GM12878 (cell line): ENCODE data around the gene CAMK1. TPM values are rescaled to one million over a fixed set of nuclear protein-coding genes. Genes with fewer than 3 reads are reported as not detected.

ENCODE experiments used
- ATAC-seq: fragments of 200-7000 bp; cut with Tn5 transposase; 3 replicates; pipeline ENCODE4 v1.9.1; 2020; ENCODE audit warnings: mild to moderate bottlenecking, moderate library complexity
- BruUV-seq: library from RNA; stranded (reverse); fragments of 400-500 nt; replicated peaks from 2 replicates; lab custom pipeline; 2021; lab: Mats Ljungman, UMichigan
- CTCF ChIA-PET: fragments of 300-600 bp; sonication (Branson Sonifier 250); formaldehyde crosslinking; extraction: SDS; loops from one replicate; lab custom pipeline; 2021; ENCODE audit warnings: inconsistent platforms; lab: Yijun Ruan, JAX
- POLR2A ChIA-PET: fragments of 350-600 bp; formaldehyde crosslinking; extraction: SDS; loops from one replicate; lab custom pipeline; 2021; ENCODE audit warnings: inconsistent platforms; lab: Charles Lee
- RAD21 ChIA-PET: fragments of 300-600 bp; sonication (Branson Sonifier 250); formaldehyde crosslinking; loops from one replicate; lab custom pipeline; 2023; ENCODE audit warnings: antibody characterized with exemption; ENCODE audit not compliant: unreplicated experiment; lab: Charles Lee
- SMC1A ChIA-PET: fragments of 300-600 bp; sonication (Branson Sonifier 250); formaldehyde crosslinking; loops from one replicate; lab custom pipeline; 2023; ENCODE audit not compliant: unreplicated experiment, uncharacterized antibody; lab: Charles Lee
- DNase-seq: peaks from one replicate; pipeline ENCODE4 v3.0.0-alpha.2; 2011; ENCODE audit warnings: low read depth, low spot score
- FAIRE-seq: peaks from 3 replicates; lab custom pipeline; 2011; peaks lifted over from hg19 to GRCh38; lab: Jason Lieb, UNC
- H2AFZ ChIP-seq: 2 replicates; pipeline ENCODE4 v1.6.0; 2011; ENCODE audit warnings: low read depth, low read length, control low read depth; ENCODE audit not compliant: control insufficient read depth
- H3K27ac ChIP-seq: 2 replicates; pipeline ENCODE4 v1.5.1; 2011; ENCODE audit warnings: control low read depth; ENCODE audit not compliant: control insufficient read depth, insufficient read depth
- H3K27me3 ChIP-seq, 2 experiments: replicated peaks in 1 of 2; 2 replicates each; pipeline versions ENCODE4 v1.6.0 to v1.6.1; 2011; ENCODE audit warnings: low read length in 1 of 2; ENCODE audit not compliant: control insufficient read depth in 2 of 2, insufficient read depth in 2 of 2
- H3K36me3 ChIP-seq, 2 experiments: 2 replicates each; pipeline ENCODE4 v1.5.1; 2011; ENCODE audit warnings: low read length in 1 of 2; ENCODE audit not compliant: control insufficient read depth in 2 of 2, insufficient read depth in 2 of 2
- H3K4me1 ChIP-seq: 2 replicates; pipeline ENCODE4 v1.6.1; 2011; ENCODE audit warnings: mild to moderate bottlenecking, low read length, moderate library complexity, mixed read lengths; ENCODE audit not compliant: control insufficient read depth, insufficient read depth
- H3K4me2 ChIP-seq: 2 replicates; pipeline ENCODE4 v1.6.0; 2011; ENCODE audit warnings: control low read depth; ENCODE audit not compliant: control insufficient read depth, insufficient read depth
- H3K4me3 ChIP-seq: fragments of 200-600 bp; sonication (generic); 2 replicates; pipeline ENCODE4 v1.5.1; 2016
- H3K79me2 ChIP-seq: 2 replicates; pipeline ENCODE4 v1.6.0; 2011; ENCODE audit warnings: low read length; ENCODE audit not compliant: control insufficient read depth, insufficient read depth
- H3K9ac ChIP-seq: 2 replicates; pipeline ENCODE4 v1.8.0; 2011; ENCODE audit warnings: low read length, control low read depth, mixed read lengths; ENCODE audit not compliant: control insufficient read depth, insufficient read depth
- H3K9me3 ChIP-seq: replicated peaks from 3 replicates; pipeline ENCODE4 v1.5.1; 2011; ENCODE audit warnings: mild to moderate bottlenecking, low read length; ENCODE audit not compliant: control insufficient read depth, insufficient read depth
- H4K20me1 ChIP-seq: 2 replicates; pipeline ENCODE4 v1.6.0; 2011; ENCODE audit not compliant: control insufficient read depth, insufficient read depth
- ASH2L ChIP-seq: fragments of 300-600, 200-600 bp; sonication (generic); IDR thresholded peaks from 2 replicates; pipeline ENCODE4 v1.6.1; 2017; ENCODE audit warnings: low read depth, mild to moderate bottlenecking, borderline replicate concordance
- CBX3 ChIP-seq: fragments of 200-600 bp; sonication (generic); IDR thresholded peaks from 2 replicates; pipeline ENCODE4 v1.6.1; 2016; ENCODE audit warnings: low read depth, borderline replicate concordance
- FOXK2 ChIP-seq: fragments of 450-650 bp; IDR thresholded peaks from 2 replicates; pipeline ENCODE4 v1.6.1; 2017; ENCODE audit warnings: mild to moderate bottlenecking, moderate library complexity
- HDAC2 ChIP-seq: fragments of 200-600 bp; sonication (generic); IDR thresholded peaks from 2 replicates; pipeline ENCODE4 v1.6.1; 2017
- IKZF1 ChIP-seq: fragments of 450-650 bp; conservative IDR thresholded peaks from 2 replicates; pipeline ENCODE4 v1.6.1; 2017; ENCODE audit warnings: antibody characterized with exemption, mild to moderate bottlenecking
- IRF4 ChIP-seq: IDR thresholded peaks from 2 replicates; pipeline ENCODE4 v1.6.1; 2011; ENCODE audit warnings: low read depth, low read length
- MLLT1 ChIP-seq: fragments of 450-650 bp; IDR thresholded peaks from 2 replicates; pipeline ENCODE4 v1.6.1; 2016; ENCODE audit warnings: mild to moderate bottlenecking
- NFIC ChIP-seq: IDR thresholded peaks from 2 replicates; pipeline ENCODE4 v1.6.1; 2012; ENCODE audit warnings: low read depth, mild to moderate bottlenecking, inconsistent platforms, low read length, moderate library complexity
- RAD51 ChIP-seq: fragments of 450-650 bp; IDR thresholded peaks from 2 replicates; pipeline ENCODE4 v1.6.1; 2016; ENCODE audit warnings: moderate library complexity, mild to moderate bottlenecking, inconsistent platforms
- SMC3 ChIP-seq: IDR thresholded peaks from 2 replicates; pipeline ENCODE4 v1.6.1; 2011; ENCODE audit warnings: low read length, improper control_type of control experiment, borderline replicate concordance
- TAF1 ChIP-seq: IDR thresholded peaks from 2 replicates; pipeline ENCODE4 v1.6.1; 2011; ENCODE audit warnings: mild to moderate bottlenecking, low read depth, low read length, borderline replicate concordance
- TCF12 ChIP-seq: IDR thresholded peaks from 2 replicates; pipeline ENCODE4 v1.6.1; 2011; ENCODE audit warnings: low read depth, mild to moderate bottlenecking, low read length
- YY1 ChIP-seq: IDR thresholded peaks from 2 replicates; pipeline ENCODE4 v1.6.1; 2011; ENCODE audit warnings: low read depth, mild to moderate bottlenecking, low read length
- ZBTB11 ChIP-seq: fragments of 450-650 bp; formaldehyde crosslinking; IDR thresholded peaks from 2 replicates; pipeline ENCODE4 v1.5.0; 2022; ENCODE audit warnings: mild to moderate bottlenecking, missing genetic modification characterization
- WGBS: methylation state at CpG from one replicate; pipeline ENCODE4 v1.1.6; 2016; ENCODE audit warnings: low lambda C conversion rate; ENCODE audit not compliant: insufficient replicate concordance, insufficient coverage; ENCODE audit errors: missing lambda C conversion rate; 5-methylcytosine and 5-hydroxymethylcytosine counted together
- in situ Hi-C: fragments of 300-500 bp; cut with MboI; formaldehyde crosslinking; loops from 9 replicates; pipeline ENCODE4 v1.14.3; 2018; ENCODE audit warnings: mixed read lengths
- intact Hi-C: fragments of 100-400 bp; cut with micrococcal nuclease; formaldehyde crosslinking; loops from one replicate; pipeline ENCODE4 v1.14.2; 2022; ENCODE audit not compliant: unreplicated experiment
- polyA plus RNA-seq, 11 experiments: library from polyadenylated mRNA; depleted of rRNA in 4 of 11; unstranded in 6 of 11; stranded (reverse) in 5 of 11; fragments of >200 nt; fragmentation: Nextera tagmentation in 4 of 11; fragmentation: Illumina TruSeq in 1 of 11; extraction: Ambion mirVana in 4 of 11; extraction: Trizol in 1 of 11; gene quantifications; 1 replicate in 1 of 11; 2 replicates in 10 of 11; pipeline versions ENCODE4 v1.2.1 to v1.2.3, GENCODE V29; 2011 to 2016; ENCODE audit warnings: inconsistent platforms in 2 of 11, missing spikeins in 2 of 11, low read depth in 1 of 11
- total RNA-seq, 4 experiments: library from RNA; depleted of rRNA in 3 of 4; stranded (reverse); fragments of >200 nt in 3 of 4; fragmentation: Illumina TruSeq in 1 of 4; extraction: Trizol in 1 of 4; gene quantifications; 2 replicates each; pipeline versions ENCODE4 v1.2.1 to v1.2.3, GENCODE V29; 2013 to 2021
- TF ChIP-seq, protein P1 (sequence below), 3 experiments: IDR thresholded peaks in 2 of 3; conservative IDR thresholded peaks in 1 of 3; 2 replicates each; pipeline ENCODE4 v1.5.1; 2011; ENCODE audit warnings: low read depth in 3 of 3, low read length in 3 of 3, mild to moderate bottlenecking in 3 of 3, control low read depth in 2 of 3, moderate library complexity in 2 of 3, inconsistent platforms in 1 of 3, mixed read lengths in 1 of 3; ENCODE audit not compliant: control insufficient read depth in 2 of 3, insufficient read depth in 1 of 3; ENCODE audit errors: extremely low read depth in 1 of 3
- TF ChIP-seq, protein P2 (sequence below): fragments of 450-650 bp; conservative IDR thresholded peaks from 2 replicates; pipeline ENCODE4 v1.6.1; 2017; ENCODE audit warnings: mild to moderate bottlenecking, moderate library complexity

The CAMK1 gene
- total and polyA plus RNA-seq, 10 of the 15 experiments (the other 5 are each of a cell fraction or from before 2014, with no cell fraction given) = 0.24 to 2.1 (median 0.51) TPM; not detected in 2

DNA sequence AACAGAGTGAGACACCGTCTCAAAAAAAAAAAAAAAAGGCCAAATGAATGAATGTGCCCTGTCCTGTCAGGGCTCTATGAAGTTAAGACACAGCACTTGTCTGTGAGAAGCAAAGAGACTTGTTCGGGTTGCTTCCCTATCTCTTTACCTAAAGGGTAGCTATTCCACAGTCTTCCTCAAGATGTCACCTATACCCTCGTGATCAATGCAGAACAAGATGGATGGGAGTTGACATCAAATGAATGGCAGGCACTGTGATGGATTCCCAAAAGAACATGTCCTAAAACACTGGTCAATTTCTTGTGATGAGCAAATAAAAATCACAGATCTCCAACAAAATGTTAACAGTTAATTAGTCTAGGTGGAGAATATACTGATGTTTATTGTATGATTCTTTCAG is 13.0 kb upstream of the CAMK1 start:
- BruUV-seq = no TSS peak
- FAIRE-seq = no peak
- ChIA-PET RAD21 (interaction anchor here (0.6 to 1.9 kb wide), 9 partner anchors 10 to 692 kb away, joined by 3 to 6 read pairs (median 3); partner anchors contain the start of genes ARPC4 and TTLL3), SMC1A (interaction anchor here (1.2 kb wide), 1 partner anchor 149 kb away, joined by 7 read pairs; no protein-coding TSS in a partner anchor), POLR2A (interaction anchor here (0.7 to 1.8 kb wide), 6 partner anchors 10 to 280 kb away, joined by 4 to 9 read pairs (median 4); partner anchors contain the start of genes ARPC4, CAMK1 and TADA3), CTCF (interaction anchor here (1.0 to 4.0 kb wide), 5 partner anchors 8 to 150 kb away, joined by 3 to 15 read pairs (median 5); partner anchors contain the start of genes CRELD1 and OGG1)
- DNase-seq = no peak
- Histone ChIP-seq H3K27me3 (no peaks in the 10 kb centered on the region), H3K9ac (no peak overlapping the region), H3K4me2 (no peak overlapping the region), H3K79me2 (no peaks in the 10 kb centered on the region), H3K4me3 (no peak overlapping the region), H3K4me1 (peaks cover 31% of the 10 kb centered on the region), H2AFZ (no peak overlapping the region), H3K27ac (no peak overlapping the region), H4K20me1 (no peaks in the 10 kb centered on the region), H3K36me3 (peaks cover 3 to 7% of the 10 kb centered on the region in 2 experiments; a peak in 2 of 4 replicates), H3K9me3 (no peaks in the 10 kb centered on the region)
- in situ Hi-C loops (no loop called here), intact Hi-C loops (no loop called here)
- ATAC-seq = peak; percentile 43; the same call in 2 of the 3 replicates
- 0% methylated on average over 3 of the region's 3 CpGs for WGBS
- TF ChIP-seq MLLT1 = no peak
- no peak for TF ChIP-seq IKZF1
- no peak for TF ChIP-seq ASH2L
- TF ChIP-seq, protein P1, sequence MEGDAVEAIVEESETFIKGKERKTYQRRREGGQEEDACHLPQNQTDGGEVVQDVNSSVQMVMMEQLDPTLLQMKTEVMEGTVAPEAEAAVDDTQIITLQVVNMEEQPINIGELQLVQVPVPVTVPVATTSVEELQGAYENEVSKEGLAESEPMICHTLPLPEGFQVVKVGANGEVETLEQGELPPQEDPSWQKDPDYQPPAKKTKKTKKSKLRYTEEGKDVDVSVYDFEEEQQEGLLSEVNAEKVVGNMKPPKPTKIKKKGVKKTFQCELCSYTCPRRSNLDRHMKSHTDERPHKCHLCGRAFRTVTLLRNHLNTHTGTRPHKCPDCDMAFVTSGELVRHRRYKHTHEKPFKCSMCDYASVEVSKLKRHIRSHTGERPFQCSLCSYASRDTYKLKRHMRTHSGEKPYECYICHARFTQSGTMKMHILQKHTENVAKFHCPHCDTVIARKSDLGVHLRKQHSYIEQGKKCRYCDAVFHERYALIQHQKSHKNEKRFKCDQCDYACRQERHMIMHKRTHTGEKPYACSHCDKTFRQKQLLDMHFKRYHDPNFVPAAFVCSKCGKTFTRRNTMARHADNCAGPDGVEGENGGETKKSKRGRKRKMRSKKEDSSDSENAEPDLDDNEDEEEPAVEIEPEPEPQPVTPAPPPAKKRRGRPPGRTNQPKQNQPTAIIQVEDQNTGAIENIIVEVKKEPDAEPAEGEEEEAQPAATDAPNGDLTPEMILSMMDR (IDR thresholded peaks at IDR 0.05 in 2 of 3, conservative IDR thresholded peaks at IDR 0.05 in 1 of 3; ENCODE audit: control insufficient read depth in 2 of 3, extremely low read depth in 1 of 3, insufficient read depth in 1 of 3, low read depth in 3 of 3, low read length in 3 of 3) = peak; percentile 31 to 55 (median 52); a peak in 4 of 6 replicates
- TF ChIP-seq, protein P2, sequence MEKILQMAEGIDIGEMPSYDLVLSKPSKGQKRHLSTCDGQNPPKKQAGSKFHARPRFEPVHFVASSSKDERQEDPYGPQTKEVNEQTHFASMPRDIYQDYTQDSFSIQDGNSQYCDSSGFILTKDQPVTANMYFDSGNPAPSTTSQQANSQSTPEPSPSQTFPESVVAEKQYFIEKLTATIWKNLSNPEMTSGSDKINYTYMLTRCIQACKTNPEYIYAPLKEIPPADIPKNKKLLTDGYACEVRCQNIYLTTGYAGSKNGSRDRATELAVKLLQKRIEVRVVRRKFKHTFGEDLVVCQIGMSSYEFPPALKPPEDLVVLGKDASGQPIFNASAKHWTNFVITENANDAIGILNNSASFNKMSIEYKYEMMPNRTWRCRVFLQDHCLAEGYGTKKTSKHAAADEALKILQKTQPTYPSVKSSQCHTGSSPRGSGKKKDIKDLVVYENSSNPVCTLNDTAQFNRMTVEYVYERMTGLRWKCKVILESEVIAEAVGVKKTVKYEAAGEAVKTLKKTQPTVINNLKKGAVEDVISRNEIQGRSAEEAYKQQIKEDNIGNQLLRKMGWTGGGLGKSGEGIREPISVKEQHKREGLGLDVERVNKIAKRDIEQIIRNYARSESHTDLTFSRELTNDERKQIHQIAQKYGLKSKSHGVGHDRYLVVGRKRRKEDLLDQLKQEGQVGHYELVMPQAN = no peak
- TF ChIP-seq SMC3 = 0 out of 2 replicates have a peak, but pooled peaks have one; percentile 9
- peak; percentile 63 for TF ChIP-seq YY1
- TF ChIP-seq TCF12 = no peak
- TF ChIP-seq RAD51 = no peak
- no peak for TF ChIP-seq CBX3
- TF ChIP-seq TAF1 = no peak
- no peak for TF ChIP-seq HDAC2
- no peak for TF ChIP-seq ZBTB11
- no peak for TF ChIP-seq NFIC
- TF ChIP-seq FOXK2 = no peak
- no peak for TF ChIP-seq IRF4
